ENCODE results near the gene TMEM220.

Gene TMEM220

DNA sequence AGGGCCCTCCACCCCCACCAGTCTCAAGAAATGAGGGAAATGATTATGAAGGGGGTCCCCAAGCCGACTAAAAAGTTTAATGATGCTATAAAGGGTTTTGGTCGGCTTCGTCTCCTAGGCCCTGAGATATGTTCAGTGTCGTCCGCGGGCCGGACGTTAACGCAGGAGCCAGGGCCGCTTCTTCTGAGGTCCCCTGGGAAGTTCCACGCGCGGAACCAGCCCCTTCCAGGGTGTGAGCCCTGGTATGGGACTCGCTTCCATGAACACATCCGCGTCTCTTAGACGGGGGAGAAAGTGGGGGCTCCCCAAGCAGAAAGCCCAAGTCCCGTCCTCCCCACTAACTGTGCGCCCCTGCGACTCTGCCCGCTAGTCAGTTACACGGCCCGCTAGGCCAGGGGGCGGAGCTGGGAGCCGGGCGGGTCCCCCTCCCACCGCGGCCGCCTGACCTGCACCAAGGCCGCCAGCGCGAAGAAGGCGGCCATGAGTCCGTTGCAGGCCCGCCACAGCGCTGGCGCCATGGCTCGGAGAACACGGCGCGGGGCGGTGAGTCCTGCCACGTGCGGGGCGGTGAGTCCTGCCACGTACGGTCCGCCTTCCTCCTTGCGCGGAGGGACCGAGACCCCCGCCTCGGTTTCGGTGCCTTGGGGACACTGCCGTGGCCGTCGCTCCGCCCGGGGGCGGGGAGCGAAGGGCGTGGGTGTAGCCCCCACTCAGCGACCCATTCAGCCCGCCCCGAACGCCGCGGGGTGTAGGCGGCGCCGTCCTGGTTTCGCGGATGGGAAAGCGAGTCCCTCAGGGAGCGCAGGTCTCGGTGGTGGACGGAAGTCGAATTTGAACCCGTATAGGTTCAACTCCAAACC, at the start of gene TMEM220:
Gene TMEM220 (minus strand): TSS at position 690 of the 860 bp plus-strand sequence. CDS start 172 bp downstream, at position 518.
- DNase-seq, result peak; percentile 54

DNA sequence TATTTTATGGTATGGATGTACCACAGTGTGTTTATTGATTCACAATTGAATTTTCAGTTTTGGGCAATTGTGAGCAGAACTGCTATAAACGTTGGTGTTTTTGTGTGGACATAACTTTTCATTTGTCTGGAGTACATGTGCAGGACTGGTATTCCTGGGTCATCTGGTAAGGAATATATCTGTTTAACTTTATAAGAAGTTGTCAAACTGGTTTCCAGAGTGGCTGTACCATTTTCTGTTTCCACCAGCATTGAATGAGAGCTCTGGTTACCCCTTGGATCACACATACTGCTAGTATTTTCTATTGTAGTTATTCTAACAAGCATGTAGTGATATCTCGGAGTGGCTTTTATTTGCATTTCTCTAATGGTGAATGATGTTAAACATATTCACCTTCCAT, 49.8 kb upstream of the TMEM220 start:
- no peak for DNase-seq
- in situ Hi-C loops (cut with HindIII; ENCODE audit: low pct_ligation_motif_present, low pct_unique_long_range_greater_than_20kb, low sequenced_read_pairs), result no loop called here

More for the DNA sequence above, at the start of gene TMEM220:
- in situ Hi-C loops (cut with HindIII; ENCODE audit: low pct_ligation_motif_present, low pct_unique_long_range_greater_than_20kb, low sequenced_read_pairs), result no loop called here

DNA sequence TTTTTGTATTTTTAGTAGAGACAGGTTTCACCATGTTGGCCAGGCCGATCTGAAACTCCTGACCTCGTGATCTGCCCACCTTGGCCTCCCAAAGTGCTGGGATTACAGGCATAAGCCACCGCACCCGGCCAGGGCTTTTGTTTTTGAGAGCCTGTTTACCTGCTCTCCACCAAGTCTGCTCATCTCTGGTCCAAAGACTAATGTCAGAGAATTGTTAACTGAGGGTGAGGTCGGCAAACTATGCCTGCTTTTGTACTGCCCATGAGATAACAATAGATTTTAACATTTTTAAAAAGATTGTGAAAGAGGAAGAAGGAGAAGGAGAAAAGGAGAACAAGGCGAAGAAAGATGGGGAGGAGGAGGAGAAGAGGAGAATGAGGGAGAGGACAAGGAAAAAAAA, 48.1 kb upstream of the TMEM220 start:
- in situ Hi-C loops (cut with HindIII; ENCODE audit: low pct_ligation_motif_present, low pct_unique_long_range_greater_than_20kb, low sequenced_read_pairs), result no loop called here
- no peak for DNase-seq

DNA sequence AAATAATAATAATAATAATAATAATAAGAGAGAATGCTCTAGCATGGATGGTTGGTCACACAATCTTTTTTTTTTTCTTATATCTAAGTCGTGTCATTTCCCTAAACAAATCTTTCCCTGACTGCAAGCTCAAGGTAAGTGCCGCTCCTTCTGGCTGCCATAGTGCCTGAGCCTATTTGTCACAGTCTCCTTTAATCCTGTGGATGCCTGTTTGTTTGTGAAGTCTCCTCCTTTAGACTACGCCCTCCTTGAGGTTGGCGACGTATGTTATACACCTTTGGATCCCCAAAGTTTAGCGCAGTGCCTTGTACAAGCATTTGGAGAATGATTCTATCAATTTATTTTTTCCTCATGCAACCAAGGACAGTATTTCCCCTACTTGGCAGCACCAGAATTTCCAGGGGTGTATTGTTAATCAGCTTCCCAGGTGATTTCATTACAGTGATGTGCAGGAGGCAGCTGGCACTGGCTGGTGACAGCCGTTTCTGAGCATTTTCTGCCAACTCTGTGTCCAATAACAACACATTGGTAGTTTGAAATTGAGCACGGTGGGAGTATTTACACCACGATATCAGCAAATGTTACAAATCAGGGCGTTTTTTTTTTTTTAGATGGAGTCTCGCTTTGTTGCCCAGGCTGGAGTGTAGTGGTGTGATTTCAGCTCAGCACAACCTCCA, 47.4 kb upstream of the TMEM220 start:
- no peak for DNase-seq
- in situ Hi-C loops (cut with HindIII; ENCODE audit: low pct_ligation_motif_present, low pct_unique_long_range_greater_than_20kb, low sequenced_read_pairs), result no loop called here

DNA sequence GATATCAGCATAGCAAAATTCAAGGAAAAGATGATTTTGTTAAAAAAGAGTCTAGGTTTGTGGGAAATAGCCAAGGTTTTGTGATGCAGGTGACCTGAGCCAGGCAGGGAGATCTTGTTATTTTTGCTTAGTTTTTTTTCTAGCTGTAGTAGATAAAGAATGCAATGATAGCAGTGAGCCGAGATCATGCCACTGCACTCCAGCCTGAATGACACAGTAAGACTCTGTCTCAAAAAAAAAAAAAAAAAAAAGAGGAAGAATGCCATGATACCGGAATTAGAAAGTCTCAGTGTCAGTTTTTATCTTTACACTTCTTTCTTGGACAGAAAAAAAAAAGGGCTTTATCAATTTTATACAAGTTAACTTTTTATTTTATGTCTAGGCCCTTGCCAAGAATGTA, 46.6 kb upstream of the TMEM220 start:
- in situ Hi-C loops (cut with HindIII; ENCODE audit: low pct_ligation_motif_present, low pct_unique_long_range_greater_than_20kb, low sequenced_read_pairs), result no loop called here
- no peak for DNase-seq

DNA sequence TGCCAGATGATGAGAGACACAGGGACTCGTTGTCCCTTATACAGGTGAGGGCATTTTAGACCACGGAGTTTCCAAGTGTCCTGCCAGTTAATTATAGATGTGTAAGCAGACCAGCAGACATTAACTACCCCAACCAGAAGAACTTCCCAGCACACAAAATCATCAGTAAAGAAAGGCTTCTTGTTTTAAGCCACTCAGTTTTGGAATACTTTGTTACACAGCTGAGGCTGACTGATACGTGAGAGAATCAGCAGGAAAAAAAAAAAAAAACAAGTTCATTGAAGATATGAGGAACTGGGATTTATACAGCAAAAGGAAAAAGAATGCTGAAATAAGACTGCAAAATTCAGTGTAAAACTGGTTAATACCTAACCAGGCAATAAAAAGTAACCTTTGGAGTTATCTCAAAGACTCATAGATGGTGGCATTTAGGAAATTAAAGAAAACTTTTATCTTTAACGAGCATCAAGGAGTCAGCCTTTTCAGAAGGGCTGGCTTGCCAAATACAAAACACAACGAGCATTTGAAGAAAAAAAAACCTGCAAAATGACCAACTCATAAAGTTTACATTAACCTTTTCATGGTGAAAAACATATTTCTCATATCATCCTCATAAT, 46.0 kb upstream of the TMEM220 start:
- DNase-seq, result no peak
- in situ Hi-C loops (cut with HindIII; ENCODE audit: low pct_ligation_motif_present, low pct_unique_long_range_greater_than_20kb, low sequenced_read_pairs), result no loop called here

DNA sequence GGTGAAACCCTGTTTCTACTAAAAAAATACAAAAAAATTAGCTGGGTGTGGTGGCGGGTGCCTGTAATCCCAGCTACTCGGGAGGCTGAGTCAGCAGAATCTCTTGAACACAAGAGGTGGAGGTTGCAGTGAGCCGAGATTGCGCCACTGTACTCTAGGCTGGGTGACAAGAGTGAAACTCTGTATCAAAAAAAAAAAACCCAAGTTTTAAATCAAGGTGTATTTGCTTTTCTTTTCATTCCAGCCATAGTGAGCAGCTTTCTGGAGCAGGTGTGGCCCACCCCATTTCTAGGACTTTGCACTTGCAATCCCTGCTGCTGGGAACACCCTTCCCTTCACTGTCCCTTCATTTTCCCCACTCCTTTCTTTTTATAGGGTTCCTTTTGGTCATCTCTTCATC, 45.2 kb upstream of the TMEM220 start:
- in situ Hi-C loops (cut with HindIII; ENCODE audit: low pct_ligation_motif_present, low pct_unique_long_range_greater_than_20kb, low sequenced_read_pairs), result no loop called here
- DNase-seq, result no peak

DNA sequence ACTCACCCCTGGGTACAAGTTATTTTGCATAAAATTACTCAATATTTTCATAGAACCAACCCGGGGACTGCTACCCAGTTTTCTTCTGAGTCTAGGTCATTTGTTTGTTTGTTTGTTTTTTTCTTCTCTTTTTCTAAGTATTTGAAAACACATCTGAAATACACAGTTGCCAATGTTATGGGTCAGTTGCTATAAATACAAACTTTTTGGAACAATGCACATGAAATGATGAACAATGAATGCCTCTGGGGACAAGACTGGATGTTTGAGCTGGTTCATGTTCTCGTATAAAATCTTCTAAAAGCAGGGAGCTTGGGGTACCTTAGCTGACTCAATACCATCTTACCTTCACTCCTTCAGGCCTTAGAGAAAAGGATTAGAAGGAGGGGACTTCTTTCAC, 43.6 kb upstream of the TMEM220 start:
- in situ Hi-C loops (cut with HindIII; ENCODE audit: low pct_ligation_motif_present, low pct_unique_long_range_greater_than_20kb, low sequenced_read_pairs), result no loop called here
- no peak for DNase-seq

DNA sequence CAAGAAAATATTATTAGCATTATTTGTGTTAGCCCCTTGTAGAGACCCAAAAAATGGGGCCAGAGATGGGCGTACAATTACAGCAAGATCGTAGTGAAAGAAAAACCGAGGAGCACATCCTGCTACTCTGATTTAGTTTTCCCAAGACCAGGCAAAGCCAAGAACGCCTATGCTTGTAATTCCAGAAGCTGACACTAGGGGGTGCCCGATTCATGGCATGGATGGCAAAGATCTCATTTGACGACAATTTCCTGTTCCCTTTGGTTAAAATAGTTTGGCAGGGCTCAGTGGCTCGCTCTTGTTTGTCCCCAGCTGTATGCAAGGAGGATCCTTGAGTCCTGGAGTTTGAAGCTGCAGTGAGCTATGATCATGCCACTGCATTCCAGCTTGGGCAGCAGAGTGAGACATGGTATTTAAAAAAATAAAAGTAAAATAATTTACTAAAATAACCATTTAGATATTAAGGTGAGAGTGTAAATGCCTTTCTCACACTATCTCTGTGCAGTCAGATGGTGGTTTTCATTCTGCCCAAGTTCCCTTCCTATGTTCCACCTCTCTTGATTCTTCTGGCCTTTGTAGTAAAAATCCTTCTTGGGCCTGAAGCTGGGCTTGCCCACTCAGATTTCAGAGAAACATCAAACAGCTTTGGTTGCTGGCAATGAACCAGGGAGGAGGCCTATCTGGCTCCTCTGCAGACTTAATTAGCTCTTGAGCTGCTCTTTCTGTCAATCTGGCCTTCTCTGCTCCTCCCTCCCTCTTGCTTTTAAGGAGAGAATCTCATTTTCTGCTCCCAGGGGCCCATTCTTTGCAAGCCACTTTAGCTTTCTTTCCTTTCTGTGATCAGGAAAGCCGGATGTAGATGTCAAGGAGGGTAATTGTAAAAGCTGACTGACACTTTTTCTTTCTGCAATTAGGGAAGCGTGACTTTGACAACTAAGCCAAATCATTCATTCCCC, 42.9 kb upstream of the TMEM220 start:
- in situ Hi-C loops (cut with HindIII; ENCODE audit: low pct_ligation_motif_present, low pct_unique_long_range_greater_than_20kb, low sequenced_read_pairs), result no loop called here
- DNase-seq, result peak; percentile 37

DNA sequence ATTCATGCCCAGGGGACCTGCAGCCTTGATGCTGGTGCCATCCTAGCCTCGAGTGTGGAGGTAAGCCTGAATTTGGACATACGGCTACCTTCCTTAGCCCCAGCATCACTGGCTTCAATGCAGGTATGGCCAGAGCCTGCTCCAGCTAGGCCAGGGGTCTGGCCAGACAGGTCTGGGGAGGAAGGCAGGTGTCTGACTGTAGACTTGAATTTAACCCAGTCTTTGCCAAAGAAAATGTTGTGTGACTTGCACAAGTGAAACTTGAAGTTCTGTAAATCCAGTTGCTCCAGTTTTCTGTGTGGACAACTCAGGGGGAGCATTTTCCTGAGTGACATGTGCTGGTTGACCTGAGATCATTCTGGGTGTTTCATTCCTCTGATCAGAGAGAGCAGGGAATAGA, 41.3 kb upstream of the TMEM220 start:
- DNase-seq, result no peak
- in situ Hi-C loops (cut with HindIII; ENCODE audit: low pct_ligation_motif_present, low pct_unique_long_range_greater_than_20kb, low sequenced_read_pairs), result no loop called here

DNA sequence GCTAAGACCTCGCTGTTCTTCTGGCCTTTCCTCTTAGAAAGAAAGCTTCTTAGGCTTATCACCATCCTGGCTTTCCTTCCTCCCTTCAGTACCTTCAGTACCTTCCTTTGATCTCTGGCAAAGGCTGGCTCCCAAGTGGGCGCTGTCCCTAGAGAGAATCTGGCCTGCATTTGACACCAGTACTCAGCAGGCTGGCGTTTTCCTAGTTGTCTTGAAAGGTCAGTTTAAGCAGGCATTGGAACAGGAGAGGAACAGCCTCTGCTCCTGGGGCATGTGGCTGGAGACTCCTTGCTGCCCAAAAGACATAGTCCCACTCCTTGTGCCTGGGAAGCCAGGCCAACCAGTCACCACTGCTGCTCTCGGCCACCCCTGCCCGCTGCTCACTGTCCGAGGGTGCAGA, 40.0 kb upstream of the TMEM220 start:
- in situ Hi-C loops (cut with HindIII; ENCODE audit: low pct_ligation_motif_present, low pct_unique_long_range_greater_than_20kb, low sequenced_read_pairs), result no loop called here

DNA sequence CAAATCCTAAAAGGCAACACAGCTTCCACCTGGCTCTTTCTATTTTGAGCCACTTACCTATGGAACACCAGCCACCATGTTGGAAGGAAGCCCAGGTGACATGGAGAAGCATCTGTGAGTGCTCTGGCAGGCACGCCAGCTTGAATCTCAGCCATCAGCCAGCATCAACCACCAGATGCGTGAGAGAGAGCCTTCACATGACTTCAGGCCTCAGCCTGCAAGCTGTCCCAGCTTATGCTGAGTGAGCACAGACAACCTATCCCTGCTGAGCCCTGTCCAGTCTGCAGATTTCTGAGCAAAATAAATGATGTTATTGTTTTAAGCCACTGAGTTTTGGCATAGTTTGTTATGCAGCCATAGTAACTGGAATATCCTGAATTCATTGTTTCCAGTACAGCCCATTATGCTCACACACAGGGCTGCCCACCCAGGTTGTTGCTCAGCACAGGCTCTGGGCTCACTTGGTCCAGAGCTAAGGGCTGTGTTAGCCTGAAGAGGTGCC, 39.0 kb upstream of the TMEM220 start:
- DNase-seq, result no peak

More for the DNA sequence above, 40.0 kb upstream of the TMEM220 start:
- DNase-seq, result no peak

DNA sequence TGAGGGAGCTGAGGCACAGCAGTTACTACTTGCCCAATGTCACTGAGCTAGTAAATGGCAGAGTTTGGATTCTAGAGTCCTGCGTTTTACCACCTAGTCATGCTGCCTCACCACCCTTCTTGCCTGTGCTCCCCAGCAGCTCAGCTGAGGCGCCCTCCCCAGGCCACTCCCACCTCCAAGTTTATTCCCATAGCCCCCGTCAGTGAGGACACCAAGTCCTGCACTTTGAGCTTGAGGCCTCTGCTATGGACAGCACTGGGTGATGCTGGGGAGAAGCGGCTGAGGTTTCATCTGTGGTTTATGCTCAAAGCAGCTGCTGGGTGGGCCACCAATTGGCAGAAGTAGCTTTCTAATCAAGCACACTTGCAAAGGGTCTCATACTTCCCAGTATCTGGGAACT, 37.4 kb upstream of the TMEM220 start:
- in situ Hi-C loops (cut with HindIII; ENCODE audit: low pct_ligation_motif_present, low pct_unique_long_range_greater_than_20kb, low sequenced_read_pairs), result no loop called here

More for the DNA sequence above, 39.0 kb upstream of the TMEM220 start:
- in situ Hi-C loops (cut with HindIII; ENCODE audit: low pct_ligation_motif_present, low pct_unique_long_range_greater_than_20kb, low sequenced_read_pairs), result no loop called here

DNA sequence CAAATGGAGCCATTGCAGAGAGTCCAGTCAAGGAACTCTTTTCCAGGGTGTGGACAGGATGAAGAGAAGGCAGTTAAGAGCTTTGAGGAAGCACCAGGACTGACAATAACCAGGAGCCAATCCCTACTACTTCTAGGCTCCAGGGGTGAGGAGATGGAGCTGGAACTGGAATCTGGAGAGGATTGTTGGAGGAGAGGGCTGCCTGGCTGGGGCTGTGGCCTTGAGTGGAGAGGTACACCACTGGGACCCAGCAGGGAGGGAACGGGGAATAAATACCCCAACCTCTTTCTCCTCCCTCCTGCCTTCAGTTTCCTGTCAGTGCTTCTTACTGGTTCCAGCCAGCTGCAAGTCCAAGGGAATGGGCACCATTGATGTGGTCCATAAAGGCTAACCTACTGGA, 32.2 kb upstream of the TMEM220 start:
- DNase-seq, result no peak
- in situ Hi-C loops (cut with HindIII; ENCODE audit: low pct_ligation_motif_present, low pct_unique_long_range_greater_than_20kb, low sequenced_read_pairs), result no loop called here

More for the DNA sequence above, 37.4 kb upstream of the TMEM220 start:
- DNase-seq, result no peak

DNA sequence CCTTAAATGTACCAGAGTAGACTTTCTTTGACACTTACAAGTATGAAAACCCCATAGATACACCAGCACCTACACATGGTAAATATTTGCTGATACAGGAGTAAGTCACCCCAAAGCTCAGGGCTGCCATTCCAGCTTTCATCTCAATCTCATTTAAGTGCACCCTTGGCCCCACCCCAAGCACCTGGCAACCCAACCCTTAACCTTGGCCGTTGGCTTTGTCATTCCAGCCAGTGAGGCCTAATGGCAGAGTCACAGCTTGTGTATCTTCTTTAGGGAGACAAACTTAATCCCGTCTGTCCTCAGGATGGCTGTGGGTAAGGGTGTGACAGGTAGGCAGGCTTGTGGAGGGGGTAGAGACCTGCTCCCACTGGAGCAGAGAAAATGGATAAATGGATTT, 31.5 kb upstream of the TMEM220 start:
- in situ Hi-C loops (cut with HindIII; ENCODE audit: low pct_ligation_motif_present, low pct_unique_long_range_greater_than_20kb, low sequenced_read_pairs), result no loop called here
- no peak for DNase-seq

DNA sequence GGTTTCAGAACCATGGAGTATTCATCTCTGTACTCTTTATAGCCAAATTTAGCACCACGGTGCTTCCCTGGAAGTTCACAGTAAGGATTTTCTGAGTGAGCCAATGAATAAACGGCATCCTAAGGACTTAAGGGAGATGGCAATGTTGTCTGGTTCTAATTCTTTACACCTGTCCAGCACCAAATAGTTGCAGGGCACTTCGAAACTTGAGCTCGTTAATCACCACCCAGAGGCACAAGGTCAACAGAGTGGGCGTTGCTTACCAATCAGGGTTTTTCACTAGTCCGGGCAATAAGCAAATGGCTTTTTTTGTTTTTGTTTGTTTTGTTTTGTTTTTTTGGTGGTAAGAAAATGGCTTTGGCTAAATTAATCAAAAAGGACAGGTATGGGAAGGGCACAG, 28.2 kb upstream of the TMEM220 start:
- in situ Hi-C loops (cut with HindIII; ENCODE audit: low pct_ligation_motif_present, low pct_unique_long_range_greater_than_20kb, low sequenced_read_pairs), result no loop called here
- no peak for DNase-seq

DNA sequence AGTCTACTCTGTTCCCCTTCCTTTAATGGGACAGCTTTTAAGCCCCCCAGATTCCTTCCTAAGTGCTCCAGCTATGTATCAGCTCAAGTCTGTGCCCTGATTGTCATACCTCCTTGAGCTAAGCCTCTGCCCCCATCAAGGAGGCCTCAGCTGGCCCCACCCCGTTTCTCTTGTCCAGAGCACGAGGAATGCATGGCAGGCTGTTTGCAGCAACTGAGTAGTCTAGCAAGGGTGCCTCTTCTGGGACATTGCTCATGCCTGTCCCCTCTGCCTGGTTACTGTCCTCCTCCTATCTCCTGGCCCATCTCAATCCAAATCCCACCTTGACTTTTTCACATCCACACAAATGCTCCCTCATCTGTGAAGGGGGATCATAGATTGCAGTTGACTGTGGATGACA, 27.8 kb upstream of the TMEM220 start:
- no peak for DNase-seq
- in situ Hi-C loops (cut with HindIII; ENCODE audit: low pct_ligation_motif_present, low pct_unique_long_range_greater_than_20kb, low sequenced_read_pairs), result no loop called here

DNA sequence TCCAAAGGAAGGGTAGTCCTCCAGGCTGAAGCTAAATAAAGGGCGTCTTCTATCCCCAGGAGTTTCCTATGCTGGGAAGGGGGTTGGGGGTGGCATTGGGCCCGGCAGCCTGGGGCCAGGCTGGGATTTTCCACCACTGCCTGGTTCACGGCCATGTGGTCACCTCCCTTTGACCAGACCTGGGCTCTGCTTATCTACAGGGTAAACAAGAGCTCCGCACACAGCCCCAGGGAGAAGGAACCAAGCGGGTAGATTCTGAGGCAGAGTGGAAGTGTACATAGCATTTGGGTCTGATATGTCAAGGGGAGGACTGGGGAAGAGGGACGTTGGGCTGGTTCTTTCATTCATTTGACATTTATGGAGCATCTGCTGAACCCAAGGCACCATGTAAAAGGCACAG, 27.2 kb upstream of the TMEM220 start:
- no peak for DNase-seq
- in situ Hi-C loops (cut with HindIII; ENCODE audit: low pct_ligation_motif_present, low pct_unique_long_range_greater_than_20kb, low sequenced_read_pairs), result no loop called here

Data from ACHN (cell line).